SK-N-MC (cell line): ENCODE data around the gene PHLDA2.

Experiments
- DNase-seq: peaks from one replicate; pipeline ENCODE4 v3.0.0-alpha.2; 2011; ENCODE audit warnings: low read depth, low spot score
- H3K27ac ChIP-seq: fragments of 200-600 bp; sonication (generic); 2 replicates; pipeline ENCODE4 v1.5.1; 2016; ENCODE audit warnings: mixed run types
- H3K36me3 ChIP-seq: fragments of 200-600 bp; sonication (generic); 2 replicates; pipeline ENCODE4 v1.6.1; 2017; ENCODE audit warnings: antibody characterized with exemption, low read length, mixed read lengths; ENCODE audit not compliant: insufficient read depth
- H3K4me3 ChIP-seq: fragments of 200-600 bp; sonication (generic); 2 replicates; pipeline ENCODE4 v1.5.1; 2016
- H3K9ac ChIP-seq: fragments of 200-600 bp; sonication (generic); 2 replicates; pipeline ENCODE4 v1.8.0; 2017; ENCODE audit warnings: mixed run types, mixed read lengths; ENCODE audit not compliant: insufficient read length
- H3K9me3 ChIP-seq: fragments of 200-600 bp; sonication (generic); 2 replicates; pipeline ENCODE4 v1.6.1; 2017; ENCODE audit warnings: low read depth, mild to moderate bottlenecking, antibody characterized with exemption, low read length, moderate library complexity, mixed read lengths
- EZH2 ChIP-seq: fragments of 200-600 bp; sonication (generic); IDR thresholded peaks from one replicate; pipeline ENCODE4 v1.6.1; 2017; ENCODE audit warnings: antibody characterized with exemption
- FOXP2 ChIP-seq: optimal IDR thresholded peaks from 2 replicates; pipeline ENCODE3; 2011; ENCODE audit warnings: mild to moderate bottlenecking, moderate library complexity; ENCODE audit not compliant: insufficient read depth; ENCODE audit errors: extremely low read length, control extremely low read depth
- POLR2AphosphoS5 ChIP-seq: IDR thresholded peaks from 2 replicates; pipeline ENCODE4 v1.6.1; 2012; ENCODE audit warnings: mild to moderate bottlenecking, low read depth, low read length, borderline replicate concordance

Gene PHLDA2

DNA sequence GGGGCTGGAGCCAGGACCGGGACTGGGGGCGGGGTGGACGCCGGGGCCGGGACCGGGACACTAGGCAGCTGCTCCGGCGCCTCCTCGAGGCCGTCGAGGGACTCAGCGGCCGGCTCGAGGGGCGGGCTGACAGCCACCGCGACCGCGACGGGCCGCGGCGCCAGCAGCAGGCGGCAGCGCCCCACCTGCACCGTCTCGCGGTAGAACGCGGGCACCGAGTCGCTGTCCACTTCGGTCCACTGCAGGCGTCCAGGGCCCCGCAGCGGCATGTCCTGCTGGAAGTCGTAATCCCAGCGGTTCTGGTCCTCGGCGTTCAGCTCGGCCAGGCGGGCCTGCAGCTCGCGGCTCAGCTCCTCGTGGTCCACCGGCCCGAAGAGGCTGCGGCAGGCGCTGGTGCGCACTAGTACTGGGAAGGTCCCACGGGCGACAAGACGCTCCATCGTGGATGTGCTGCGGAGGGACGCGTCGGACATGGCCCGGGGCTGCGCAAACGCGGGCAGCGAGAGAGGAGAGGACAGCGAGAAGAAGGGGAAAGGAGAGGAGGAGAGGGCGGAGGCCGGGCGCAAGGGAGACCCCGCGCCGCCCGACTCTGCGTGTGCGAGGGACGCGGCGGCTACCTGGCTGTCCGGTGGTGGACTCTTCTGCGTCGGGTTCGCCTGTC is 44.1 kb downstream of the PHLDA2 start:
- no peaks in the 10 kb centered on the region for H3K9me3 ChIP-seq
- no peak overlapping the region for H3K27ac ChIP-seq
- TF ChIP-seq EZH2 (no peak), FOXP2 (no peak), POLR2AphosphoS5 (no peak)
- no peak for DNase-seq
- H3K9ac ChIP-seq, result peak overlapping the region; percentile 35
- no peaks in the 10 kb centered on the region for H3K36me3 ChIP-seq
- peak overlapping the region; percentile 81 for H3K4me3 ChIP-seq

DNA sequence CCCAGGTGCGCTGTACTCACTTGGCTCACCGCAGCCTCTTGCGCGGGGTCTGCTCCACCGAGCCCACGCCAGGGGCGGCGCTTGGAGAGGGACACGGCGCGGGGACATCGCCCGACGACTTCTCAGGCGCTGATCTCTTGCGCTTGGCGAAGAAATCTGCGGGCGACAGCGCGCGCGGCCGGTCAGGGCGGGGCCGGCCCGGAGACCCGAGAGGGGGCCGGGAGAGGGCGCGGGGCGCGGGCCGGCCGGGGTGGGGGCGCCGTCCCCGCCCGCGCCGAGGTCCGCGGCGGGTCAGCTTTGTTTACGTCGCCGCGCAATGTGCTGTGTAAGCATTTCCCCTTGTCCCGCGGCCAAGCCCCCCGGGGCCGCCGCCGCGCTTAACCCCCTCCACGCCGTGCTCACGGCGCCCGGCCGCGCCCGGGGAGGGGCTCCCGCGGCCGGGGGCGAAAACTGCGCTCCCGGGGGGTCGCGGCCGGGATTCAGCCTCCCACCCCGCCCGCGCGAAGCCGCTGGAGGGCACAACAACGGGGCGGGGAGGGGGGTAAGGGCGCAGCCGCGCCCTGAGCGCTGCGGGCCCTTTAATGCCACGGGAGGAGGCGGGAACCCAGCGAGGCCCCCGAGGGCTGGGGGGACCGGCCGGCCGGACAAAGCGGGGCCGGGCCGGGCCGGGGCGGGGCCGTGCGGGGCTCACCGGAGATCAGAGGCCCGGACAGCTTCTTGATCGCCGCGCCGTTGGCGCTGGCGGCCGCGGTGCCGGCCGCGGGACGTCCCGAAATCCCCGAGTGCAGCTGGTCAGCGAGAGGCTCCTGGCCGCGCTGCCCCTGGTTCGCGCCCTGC is 45.0 kb downstream of the PHLDA2 start:
- peak overlapping the region; percentile 74 for H3K4me3 ChIP-seq

DNA sequence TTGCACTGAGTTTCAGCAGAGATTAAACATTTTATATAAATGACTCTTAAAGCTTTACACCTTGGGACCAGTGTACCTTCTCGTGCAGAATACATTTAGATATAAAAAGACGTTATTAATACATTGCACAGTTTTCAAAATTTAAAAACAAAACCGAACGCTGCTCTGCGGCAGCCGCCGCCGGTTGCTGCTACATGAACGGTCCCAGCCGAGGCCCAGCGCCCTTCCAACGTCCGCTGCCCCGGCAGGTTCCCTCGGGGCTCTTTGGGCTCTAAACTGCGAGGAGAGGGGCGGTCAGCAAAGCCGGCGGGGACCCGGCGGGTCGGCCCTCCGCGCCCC is 45.6 kb downstream of the PHLDA2 start:
- H3K36me3 ChIP-seq, result no peaks in the 10 kb centered on the region
- peak overlapping the region; percentile 45 for H3K4me3 ChIP-seq
- no peak overlapping the region for H3K9ac ChIP-seq
- no peak for DNase-seq
- no peak overlapping the region for H3K27ac ChIP-seq
- no peaks in the 10 kb centered on the region for H3K9me3 ChIP-seq
- TF ChIP-seq EZH2 (no peak), POLR2AphosphoS5 (no peak), FOXP2 (no peak)

More for the DNA sequence above, 45.0 kb downstream of the PHLDA2 start:
- Histone ChIP-seq H3K9me3 (no peaks in the 10 kb centered on the region), H3K36me3 (no peaks in the 10 kb centered on the region), H3K27ac (no peak overlapping the region), H3K9ac (peak overlapping the region; percentile 51)
- DNase-seq, result no peak
- TF ChIP-seq EZH2, result no peak

DNA sequence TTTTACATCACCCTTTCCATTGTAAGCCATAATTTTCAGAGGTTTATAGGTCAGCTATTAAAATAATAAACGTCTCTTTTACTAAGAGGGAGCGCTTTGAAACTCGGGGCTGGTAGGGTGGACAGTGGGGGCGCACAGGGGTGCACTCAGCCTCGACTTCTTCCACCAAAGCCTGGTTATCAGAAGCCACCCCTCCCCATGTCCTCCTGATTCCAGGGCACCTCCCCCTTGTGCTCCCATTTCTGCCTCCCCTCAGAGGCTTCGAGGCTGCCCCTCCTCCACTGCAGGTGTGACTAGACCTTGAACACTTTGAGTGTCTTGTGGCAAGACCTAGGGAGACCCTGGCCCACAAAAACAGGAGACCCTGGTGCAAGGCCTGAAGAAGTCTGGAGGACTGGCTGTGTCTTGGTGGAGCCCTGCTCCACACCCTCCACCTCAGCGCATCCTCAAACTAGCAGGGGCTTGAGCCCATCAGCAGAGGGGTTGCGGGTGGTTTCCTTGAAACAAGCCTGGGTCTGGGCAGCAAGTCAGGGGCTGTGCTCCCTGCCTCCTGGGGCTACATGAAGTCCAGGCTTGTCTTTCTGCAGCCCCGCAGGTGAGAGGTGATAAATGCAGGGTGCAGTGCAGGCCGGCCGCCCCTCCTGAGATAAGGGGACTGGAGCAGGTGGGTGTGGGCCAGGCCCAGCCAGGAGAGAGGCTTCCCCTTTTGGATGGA is 46.7 kb downstream of the PHLDA2 start:
- DNase-seq, result no peak
- no peak overlapping the region for H3K9ac ChIP-seq
- no peak overlapping the region for H3K27ac ChIP-seq
- H3K9me3 ChIP-seq, result no peaks in the 10 kb centered on the region
- H3K4me3 ChIP-seq, result no peak overlapping the region
- no peak for TF ChIP-seq EZH2
- TF ChIP-seq POLR2AphosphoS5, result no peak
- no peak for TF ChIP-seq FOXP2
- H3K36me3 ChIP-seq, result no peaks in the 10 kb centered on the region

DNA sequence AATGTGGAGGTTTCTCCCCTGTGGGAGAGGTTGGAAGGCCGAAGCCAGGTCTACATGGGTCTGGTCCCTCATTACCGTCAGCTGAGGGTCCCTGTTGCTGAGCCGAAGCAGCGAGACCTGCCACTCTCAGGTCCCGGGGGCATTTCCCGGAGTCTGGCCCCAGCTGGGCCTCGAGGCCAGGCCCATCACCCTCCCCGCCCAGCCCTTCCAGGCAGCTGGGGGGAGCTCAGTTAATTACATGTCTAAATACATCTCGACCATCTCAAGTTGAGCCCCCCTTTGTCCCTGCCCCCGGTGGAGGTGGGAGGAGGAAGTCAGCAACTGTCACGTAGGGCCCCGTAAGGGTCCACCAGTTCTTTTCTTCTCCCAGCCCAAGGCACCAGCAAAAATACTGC is 47.2 kb downstream of the PHLDA2 start:
- Histone ChIP-seq H3K9ac (no peak overlapping the region), H3K36me3 (no peaks in the 10 kb centered on the region), H3K4me3 (no peak overlapping the region), H3K27ac (no peak overlapping the region), H3K9me3 (no peaks in the 10 kb centered on the region)
- DNase-seq, result no peak
- TF ChIP-seq FOXP2 (no peak), POLR2AphosphoS5 (no peak), EZH2 (no peak)

DNA sequence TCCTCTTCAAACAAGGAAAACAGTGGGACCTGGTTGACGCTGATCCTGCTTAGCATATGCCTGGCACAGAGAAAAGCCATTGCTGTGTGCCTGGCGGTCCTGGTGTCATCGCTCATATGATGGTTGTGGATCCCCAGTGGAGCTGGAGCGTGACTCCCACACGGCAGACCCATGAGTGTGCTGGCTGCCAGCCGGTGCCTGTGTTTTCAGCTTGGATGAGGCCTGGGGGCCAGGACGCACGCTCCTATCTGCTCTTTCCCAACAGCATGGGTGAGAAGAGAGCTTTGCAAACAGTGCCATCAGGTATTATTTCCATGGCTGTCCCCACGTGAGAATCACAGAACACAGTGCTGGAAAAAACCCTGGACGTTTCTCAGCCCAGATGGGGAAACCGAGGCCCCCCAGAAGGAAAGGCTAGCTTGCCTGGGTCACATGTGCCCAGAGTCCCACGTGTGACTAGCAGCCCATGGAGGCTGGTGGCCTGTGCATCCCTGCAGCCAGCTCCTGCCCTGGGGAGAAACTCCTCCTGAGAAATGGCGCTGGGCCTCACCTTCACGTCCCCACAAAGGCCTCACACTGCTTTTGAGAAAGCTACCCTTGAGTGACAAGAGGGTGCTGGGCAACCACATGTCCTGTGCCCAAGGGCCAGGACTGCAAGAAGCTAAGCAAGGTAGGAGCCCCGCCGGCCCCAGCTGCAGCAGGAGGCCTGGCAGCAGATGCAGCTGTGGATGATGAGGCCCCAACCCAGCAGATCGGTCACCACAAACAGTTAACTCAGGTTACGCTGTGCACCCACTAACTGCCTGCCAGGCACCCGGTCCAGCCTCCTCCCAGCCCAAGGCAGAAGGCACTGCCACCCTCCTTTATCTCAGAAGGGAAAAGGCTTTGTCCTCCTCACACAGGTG is 47.9 kb downstream of the PHLDA2 start:
- no peak for DNase-seq
- Histone ChIP-seq H3K9me3 (no peaks in the 10 kb centered on the region), H3K27ac (no peak overlapping the region), H3K4me3 (no peak overlapping the region), H3K9ac (no peak overlapping the region), H3K36me3 (no peaks in the 10 kb centered on the region)
- TF ChIP-seq FOXP2 (no peak), POLR2AphosphoS5 (no peak), EZH2 (no peak)

DNA sequence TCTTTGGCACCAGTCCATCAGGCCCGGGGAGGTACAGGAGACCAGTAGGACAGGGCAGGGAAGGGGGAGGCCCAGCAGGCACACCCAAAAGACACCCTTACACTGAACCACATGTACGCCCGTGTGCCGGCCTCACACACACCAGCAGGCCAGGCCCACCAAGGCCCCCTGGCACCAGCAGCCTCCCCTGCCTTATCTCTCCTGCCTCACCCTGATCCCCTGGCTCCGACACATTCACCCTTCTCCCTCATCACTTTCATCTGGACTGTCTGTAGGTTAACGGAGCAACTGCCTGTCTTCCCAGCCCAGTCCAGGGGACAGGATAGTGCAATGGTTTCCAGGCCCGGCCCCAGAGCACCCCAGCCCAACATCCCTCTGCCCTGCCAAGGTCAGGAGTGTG is 48.6 kb downstream of the PHLDA2 start:
- Histone ChIP-seq H3K27ac (no peak overlapping the region), H3K9me3 (no peaks in the 10 kb centered on the region), H3K36me3 (no peaks in the 10 kb centered on the region), H3K4me3 (no peak overlapping the region), H3K9ac (no peak overlapping the region)
- TF ChIP-seq FOXP2 (no peak), POLR2AphosphoS5 (no peak), EZH2 (no peak)
- DNase-seq, result no peak

DNA sequence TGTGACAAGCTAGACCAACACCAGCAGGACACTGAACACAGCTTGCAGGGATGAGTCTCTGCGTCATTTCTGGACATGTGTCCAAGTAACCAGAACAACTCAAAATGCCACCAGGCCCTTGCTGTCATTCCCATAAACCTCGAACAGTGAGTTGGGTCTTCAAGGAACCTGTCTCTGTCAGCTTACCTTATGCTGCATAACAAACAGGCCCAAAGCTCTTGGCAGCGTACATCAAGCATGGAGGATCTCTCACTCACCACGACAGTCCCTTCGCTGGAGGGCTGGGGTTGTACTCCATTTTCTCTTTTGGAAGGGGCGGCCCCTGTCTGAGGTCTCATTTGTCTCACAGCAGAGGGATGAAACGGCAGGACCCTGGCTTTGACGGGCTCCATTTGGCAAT is 50.4 kb downstream of the PHLDA2 start:
- H3K36me3 ChIP-seq, result no peaks in the 10 kb centered on the region
- no peak overlapping the region for H3K27ac ChIP-seq
- TF ChIP-seq POLR2AphosphoS5, result no peak
- TF ChIP-seq FOXP2, result no peak
- no peak for TF ChIP-seq EZH2
- no peaks in the 10 kb centered on the region for H3K9me3 ChIP-seq
- DNase-seq, result no peak
- no peak overlapping the region for H3K4me3 ChIP-seq
- H3K9ac ChIP-seq, result no peak overlapping the region
